SW 1271 (cell line): ENCODE measurements around the gene PIK3C2B.

Source experiments
- DNase-seq, 2 experiments: peaks; one replicate each; lab custom pipeline; 2025; lab: John Stamatoyannopoulos, UW

PIK3C2B gene

DNA sequence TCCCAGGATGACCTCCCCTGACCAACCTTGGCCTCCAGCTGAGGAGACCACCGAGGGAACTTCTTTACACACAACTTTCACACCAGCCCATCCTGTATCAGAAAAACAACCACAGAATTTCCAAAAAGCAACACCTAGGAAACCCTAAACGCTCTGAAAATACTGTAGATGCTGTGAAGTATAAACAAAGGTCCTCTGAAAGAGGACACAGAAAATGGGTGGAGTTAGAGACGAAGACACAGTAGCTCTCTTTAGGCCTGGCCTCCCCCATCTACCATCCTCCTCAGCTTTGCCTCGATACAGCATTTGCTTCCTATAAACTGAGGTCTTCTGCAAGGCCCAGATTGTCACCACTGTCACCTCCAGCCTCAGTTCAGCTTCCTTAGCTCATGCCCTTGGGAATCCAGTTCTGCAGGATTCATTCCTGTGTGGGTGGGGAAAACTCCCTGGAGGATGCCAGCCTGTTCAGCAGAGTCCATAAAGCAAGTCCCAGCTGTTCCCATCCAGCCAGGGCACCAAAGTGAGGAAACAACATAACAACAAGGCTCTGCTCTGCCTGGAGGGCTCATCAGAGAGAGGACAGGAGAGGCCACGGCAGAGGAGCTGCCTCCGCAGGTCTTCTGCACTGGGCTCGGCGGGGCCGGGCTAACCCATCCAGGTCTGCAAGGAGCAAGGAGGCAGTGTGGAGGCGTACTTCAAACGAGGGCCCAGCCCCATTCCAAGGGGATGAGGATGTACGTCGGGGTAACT, 15.0 kb downstream of the PIK3C2B start:
- DNase-seq = no peak

DNA sequence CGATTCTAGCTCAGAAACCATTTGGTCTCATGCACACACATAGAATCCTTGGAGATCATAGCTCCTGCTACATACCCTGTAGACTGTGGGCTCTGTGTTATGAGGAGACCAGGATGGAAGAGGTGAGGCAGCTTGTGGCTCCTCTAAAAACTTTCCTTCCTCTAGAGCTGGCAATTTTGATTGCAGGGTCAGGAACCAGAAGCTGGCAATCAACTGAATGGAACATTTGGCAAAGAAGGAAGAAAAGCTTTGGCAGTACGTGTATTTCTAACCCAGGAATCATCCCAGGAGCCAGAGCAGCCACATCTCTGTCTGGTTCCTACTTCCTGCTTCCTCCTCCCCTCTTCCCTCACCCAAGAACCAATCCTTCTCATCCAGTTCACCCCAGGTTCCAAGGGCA, 15.7 kb downstream of the PIK3C2B start:
- DNase-seq = no peak

DNA sequence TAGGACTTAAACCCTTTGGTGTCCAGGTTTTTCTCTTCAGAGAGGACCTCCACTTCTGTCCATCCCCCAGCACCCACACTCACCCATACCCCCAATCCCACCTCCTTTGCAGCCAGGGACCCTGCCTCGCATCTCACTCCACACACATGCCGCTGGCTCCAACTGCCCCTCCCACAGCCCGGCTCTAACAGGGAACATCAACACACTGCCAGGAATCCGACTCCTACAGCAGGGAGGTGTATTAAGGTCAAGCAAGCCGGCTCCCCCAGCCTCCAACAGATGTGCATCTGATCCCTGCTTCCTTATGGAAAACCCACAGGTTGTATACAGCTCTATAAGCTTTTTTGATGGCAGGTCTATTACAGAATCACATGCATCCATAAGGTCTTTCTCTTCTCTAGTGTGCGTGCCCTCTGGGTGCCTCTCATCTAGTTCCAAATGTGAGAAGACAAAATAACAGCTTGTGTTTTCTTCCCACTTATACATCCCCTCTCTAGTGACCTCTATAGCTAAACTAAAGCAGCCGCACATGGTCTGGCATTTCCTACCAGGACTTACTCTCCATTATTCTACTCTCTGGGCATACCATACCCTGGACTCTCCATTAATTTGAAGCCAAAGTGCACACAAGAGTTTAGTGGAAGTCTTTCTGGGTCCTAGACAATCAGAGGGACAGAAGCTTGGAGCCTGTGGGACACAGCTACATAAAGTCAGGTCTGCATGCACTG, 16.3 kb downstream of the PIK3C2B start:
- no peak for DNase-seq

DNA sequence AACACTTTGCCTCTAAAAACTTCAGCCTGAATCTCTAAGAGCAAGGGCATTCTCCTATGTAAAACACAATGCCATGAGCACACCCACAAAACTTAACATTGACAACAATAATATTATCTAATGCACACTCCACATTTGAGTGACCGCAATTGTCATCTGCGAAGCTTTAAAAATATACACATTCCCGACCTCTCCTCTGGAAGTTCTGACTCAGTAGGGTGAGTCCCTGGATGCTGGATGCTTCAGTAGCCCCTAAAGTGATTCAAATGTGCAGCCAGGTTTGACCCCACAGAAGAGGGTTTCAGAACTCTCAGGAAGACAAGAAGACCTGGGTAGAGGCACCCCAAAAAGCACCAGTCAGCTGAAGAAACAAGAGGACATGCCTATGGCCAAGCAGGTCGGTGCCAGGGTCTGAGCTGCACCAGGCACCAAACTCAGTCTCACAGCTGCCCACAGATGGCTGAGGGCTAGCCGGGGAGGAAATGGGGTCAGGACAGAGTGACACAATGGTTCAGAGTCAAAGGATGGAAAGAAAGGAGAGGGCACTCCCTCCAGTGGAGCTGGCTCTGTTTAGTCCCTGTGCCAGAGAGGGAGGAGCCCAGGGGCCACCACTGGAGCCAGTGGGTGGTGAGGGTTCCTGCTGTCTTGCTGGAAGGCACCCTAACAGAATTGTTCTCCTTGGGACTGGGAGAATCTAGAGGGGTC, 17.4 kb downstream of the PIK3C2B start:
- DNase-seq = no peak

DNA sequence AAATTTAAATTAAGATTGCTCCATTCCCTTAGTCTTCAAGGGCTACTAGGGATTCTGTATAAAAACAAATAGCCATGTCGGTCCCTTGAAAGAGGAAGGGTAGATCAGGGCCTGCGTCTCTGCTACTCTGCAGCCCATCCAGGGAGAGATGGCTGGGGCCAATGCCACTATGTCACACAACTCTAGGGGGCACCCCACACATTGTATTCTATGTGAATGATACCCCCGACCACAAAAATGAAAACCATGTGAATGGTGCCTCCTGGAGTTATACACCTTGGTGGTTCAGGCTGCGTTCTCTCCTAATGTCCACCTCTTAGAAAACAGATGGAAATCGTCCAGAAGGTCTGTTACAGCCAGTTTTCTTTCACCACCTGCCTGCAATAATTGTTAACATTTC, 18.0 kb downstream of the PIK3C2B start:
- no peak for DNase-seq

DNA sequence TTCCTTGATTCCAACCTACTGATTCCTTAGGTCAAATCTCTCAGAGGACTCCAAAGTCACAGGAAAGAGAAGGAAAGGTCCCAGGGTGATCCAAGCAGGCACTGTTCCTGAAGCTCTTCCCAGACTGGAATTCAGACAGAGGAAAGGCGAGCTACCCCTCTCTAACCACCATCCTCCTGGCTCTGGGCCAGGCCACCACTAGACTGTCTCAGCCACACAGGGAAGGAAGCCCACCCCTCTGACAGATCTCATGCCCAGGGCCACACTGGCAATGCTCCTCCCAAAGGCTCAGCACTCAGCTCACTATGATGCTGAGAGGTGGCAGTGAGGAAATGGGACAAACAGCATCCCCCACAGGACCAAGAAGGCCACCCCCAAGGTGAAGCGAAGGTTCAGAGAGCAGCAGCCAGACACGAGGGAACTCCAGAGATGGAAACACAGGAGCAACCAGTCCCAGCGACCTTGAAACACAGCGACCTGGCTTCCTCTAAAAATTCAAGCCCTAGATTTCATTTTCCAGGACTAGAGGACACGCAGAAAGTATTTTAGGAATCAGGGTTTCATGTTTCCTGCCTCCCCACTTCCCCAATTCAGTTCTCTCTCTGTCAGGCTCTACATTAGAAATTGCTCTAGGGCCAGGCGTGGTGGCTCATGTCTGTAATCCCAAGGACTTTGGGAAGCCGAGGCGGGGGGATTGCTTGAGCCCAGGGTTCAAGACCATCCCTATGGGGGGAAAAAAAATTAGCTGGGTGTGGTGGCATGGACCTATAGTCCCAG, 18.8 kb downstream of the PIK3C2B start:
- DNase-seq = no peak

DNA sequence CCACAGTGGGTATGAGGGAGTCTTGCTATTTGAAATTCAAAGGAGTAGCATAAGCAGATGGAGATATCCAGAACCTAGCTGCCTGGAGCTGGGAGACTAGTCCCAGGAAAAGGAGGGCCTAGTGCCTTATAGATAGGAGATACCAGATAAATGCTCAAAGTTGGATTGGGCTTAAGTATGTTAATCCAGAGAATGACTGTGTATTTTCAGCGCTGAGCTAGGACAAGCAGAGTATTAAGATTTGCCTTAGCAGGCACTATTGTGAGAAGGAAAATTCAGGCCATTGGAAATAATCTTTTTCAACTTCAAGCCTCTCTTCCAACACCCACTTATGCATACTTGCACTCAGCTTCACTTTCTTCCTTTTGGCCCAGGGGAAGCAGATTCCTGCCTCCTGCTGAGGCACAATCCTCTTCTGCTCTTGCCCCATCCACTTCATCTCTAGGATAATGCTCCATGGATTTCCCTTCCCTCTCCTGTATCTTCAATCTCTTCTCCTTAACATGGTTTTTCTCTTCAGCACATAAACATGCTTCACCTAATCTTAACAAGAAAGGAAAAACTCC, 21.1 kb downstream of the PIK3C2B start:
- no peak for DNase-seq

DNA sequence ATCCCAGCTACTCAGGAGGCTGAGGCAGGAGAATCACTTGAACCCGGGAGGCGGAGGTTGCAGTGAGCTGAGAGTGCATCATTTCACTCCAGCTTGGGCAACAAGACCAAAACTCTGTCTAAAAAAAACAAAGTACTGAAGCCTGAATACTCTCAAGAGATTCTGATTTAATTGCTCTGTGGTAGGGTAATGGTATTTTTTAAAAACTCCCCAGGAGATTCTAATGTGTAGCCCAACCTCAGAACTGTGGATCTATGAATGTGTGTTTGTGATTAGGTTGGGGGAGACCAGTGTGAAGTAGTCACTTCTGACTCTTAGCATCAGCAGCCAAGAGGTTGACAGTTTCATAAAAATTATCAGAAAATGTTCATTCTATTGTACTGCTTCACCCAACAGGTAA, 21.9 kb downstream of the PIK3C2B start:
- DNase-seq = no peak

DNA sequence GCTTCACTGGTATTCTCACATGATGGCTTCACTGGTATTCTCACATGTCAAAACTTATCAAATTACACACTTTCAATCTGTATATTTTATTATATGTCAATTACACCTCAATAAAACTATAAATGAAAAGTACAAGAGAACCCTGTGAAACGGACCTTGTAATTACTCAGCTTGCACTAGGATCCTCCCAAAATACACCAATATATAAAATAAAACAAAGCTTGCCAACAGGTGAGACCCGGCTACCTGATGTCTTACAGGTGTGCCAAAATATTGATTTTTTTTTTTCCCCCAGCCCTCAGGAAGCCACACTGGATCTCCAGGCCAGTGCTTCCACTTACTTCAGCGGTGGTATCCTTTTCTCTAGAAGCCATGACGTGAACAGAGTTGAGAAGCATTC, 22.9 kb downstream of the PIK3C2B start:
- DNase-seq = no peak

DNA sequence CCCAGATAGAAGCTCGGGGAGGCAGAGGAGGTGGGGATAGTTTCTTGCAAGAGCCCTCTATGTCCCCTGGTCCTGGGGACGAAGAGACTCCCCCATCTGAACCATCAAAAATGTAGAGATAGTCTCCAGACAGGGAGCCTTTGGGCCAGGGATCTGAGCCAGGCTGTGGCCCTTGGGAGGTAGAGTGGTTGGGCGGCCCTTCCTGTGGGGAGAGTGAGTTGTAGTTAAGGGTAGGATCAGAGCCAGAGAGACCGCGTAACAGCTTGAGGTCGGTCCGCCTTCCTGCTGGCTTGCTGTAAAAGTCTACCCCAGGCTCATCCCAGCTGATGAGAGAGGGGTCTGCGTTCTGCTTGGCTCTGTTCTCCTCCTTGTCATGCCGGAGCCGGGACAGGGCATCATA, 25.3 kb downstream of the PIK3C2B start:
- no peak for DNase-seq

DNA sequence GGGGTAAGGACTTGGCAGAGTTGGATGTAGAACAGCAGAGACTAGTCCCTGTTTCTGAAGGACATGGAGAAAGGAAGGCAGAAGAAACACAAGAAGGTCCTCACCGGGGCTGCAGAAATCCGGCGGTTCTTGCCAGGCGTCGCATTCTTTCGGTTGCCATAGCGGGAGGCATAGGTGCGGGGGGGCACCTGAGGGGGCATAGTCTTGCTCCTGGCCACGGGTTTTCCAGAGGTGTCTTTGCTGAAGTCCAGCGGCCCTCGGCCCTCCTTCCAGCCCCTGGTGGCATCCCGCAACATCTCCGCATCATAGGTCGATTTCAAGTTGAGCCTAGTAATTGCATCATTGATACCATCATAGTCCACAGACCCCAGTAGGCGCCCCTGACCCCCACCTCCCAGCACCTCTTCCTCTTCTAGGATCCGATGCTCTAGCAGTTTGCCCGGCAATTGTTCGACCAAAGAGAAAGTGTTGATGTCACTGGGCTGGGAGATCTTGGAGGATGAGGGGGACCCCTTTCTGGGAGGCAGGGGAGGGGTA, 25.8 kb downstream of the PIK3C2B start:
- DNase-seq = no peak

DNA sequence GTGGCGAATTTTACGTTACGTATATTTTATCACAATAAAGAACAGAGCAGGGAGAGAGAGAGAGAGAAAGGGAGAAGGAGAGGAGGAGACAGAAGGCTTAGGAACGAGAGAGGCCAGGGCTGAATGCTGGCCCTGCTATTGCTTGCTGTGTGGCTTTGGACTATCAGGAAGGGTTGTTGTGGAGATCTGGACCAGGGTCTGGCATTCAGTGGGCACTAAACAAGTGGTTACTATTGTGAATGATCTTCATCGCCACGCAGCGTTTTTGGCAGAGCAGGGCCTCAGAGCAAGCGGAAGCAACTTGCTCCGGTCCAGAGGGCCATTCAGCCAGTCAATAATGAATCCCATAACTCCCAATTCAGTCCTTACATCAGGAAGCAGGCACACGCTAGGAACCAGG, 26.4 kb downstream of the PIK3C2B start:
- DNase-seq = no peak

DNA sequence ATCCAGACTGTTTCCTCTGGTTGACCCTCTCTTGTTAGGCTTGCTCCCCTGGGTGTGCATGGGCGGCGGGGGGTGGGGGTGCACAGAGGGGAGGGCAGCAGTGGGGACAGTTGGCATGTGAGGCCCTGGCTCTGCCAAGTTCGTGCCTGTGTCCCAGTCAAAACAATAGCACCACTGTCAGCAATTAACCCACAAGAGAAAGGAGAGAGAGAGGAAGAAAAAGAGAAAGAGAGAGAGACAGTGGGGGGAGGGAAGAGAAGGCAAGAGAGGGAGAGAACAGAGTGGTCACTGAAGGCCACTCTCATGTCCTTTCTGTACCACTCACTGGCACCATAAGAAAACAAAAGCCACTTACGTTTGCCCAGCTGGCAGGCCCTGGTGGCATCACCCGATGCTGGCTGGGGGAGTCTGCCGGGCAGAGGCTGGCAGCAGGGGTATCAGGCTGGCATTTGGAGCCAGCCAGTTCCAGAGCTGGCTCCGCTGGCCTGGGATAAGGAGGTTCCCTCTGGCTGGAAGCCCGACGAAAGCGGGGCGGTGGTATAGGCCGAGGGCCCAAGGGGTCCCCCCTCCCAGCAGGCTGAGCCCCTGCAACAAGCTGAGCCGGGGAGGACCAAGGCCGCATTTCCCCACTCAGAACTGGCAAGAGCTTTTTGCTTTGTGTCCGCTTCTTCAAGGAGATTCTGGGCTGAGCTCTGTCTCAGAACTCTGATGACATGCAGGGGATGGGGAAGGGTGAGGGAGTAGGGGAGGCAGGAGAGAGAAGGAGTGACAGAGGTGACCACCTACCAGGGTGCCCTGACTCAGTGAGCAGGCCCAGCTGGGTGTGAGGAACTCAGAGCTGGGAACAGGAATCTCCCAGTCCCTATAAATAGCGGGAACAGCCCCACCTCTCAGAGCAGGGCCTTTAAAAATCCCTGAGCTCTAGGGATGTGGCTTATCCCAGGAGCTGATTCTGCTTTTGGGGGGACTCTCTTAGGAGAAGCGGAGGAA, 27.9 kb downstream of the PIK3C2B start:
- no peak for DNase-seq

DNA sequence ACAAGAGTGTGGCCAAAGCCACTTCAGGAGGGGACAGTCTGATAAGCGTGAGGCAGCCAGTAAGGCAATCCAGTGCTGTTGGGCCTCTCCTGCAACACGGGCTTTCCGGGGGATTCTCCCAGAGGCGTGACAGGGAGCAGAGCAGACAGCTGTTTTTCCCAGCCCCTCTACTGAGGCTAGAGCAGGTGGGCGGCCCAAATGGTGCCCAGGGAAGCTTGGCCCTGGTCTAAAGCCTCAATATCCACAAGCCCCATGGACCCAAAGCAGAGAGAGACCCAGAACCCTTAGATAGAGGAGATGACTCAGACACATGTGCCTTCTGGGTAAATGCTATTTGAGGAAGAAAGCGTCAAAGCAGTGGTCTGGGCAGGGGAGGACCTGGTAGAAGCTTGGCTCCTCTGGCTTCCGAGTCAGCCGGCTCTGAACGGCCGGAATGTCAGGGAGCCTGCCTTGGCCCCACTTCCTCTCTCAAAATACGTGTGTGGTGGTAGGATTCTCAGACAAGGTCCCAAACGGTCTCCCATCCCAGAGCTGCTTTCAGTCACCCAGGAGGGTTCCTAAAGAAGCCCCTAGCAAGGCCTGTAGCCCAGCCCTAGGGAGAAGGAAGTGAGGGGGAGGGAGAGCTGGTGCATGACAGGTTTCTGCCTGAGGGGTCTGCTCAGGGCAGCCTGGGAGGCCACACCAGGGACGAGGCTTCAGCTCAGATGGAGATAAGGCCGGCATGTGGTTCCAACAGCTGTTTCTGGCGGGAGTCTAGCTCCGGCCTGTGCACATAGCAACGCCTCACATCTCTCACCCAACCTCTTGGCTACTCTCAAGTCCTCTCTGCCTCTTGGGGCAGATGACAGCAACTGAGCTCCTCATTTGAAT, 28.8 kb downstream of the PIK3C2B start:
- DNase-seq = no peak

DNA sequence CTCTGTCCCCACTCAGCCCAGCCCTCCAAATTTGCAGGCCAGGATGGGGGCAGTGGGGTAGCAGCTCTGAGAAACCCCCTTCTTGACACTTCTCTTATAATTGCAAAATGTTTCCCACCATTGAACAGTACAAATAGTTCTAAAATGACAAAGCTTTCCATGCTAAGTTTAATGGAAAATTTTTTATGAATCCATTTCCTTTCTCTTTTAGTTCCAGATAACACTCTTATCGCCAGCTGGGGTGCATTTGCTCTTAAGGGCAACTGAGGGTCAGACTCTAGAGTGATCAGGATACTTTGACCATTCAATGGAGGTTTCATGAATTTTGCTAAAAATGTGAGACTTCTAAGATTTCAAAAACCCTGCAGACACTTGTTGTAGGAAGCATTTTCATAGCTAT, 29.9 kb downstream of the PIK3C2B start:
- no peak for DNase-seq

DNA sequence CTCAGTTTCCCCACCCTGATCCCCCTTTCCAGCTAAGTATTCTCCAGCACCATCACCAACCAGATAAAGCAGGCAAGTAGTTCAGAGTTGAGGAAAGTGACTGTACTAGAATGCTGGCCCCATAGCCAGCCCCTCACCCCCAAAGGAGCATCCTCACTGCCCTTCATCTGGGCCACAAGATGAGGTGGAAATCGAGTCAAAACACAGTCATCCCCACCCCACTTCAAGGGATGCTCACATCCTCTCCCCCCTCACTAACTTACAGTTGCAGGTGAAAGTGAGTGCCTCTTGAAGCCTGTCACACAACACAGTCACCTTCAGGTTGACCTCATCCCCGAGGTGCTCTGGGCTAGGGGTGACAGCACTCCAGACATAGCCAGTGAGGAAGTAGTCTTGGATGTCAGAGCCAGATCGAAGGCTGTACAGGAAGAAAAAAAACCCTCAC, 30.4 kb downstream of the PIK3C2B start:
- no peak for DNase-seq

DNA sequence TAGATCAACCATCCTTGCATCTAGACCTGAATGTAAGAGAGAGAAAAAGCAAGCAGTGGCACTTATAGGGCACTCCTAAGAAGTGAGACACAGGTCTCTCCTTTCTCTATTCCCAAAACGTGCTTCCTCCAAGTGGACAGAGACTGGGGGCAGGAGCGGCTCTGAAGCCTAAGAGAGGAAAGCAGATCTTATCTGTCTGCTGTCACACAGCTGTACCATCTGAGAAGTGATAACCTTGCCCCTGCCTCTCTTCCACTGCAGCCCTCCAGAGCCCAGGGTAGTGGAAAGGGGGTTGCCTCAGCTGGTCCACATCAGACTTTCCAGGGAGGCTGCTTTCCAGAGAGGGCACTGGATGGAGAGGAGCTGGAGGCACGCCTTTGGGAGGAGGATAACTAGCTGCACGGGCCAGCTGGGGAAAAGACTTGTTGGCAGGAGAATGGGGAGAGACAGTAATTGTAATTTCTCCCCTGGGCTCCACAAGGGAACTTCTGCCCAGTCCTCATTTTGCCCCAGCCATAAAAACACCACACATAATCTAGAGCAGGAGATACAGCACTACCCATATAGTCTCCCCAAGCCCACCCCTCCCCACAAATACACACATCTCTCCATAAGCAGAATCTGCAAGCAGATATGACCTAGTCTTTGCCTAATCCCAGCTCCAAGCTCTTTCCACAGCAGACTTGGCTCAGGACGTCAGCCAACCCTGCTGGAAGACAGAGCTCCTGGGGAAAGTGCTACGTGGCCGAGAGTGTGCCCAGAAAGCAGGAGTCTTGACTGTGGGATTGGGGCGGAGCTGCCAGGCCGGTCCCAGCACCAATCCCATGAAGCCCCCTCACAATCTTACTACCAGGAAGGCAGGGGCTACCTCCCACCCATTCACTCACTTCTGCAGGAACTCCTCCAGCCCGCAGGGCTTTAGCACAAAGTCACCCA, 31.2 kb downstream of the PIK3C2B start:
- no peak for DNase-seq

DNA sequence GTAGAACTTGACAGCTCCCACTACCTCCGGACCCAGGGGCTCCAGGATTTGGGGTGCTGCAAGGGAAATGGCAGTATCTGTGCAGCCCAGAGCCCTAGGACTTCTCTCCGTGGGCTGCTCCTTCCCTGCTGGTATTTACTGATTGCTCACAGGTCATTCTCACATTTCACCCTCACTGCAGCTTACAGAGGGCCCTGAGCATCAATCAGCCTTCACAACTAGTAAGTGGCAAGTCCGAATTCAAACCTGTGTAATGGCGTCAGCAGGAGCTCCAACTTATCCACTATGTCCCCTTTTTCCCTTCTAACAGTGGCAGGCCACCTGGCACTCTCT, 32.4 kb downstream of the PIK3C2B start:
- no peak for DNase-seq
